NCI-H1417 treated with DMSO at 0.1 percent for 48 hours (cell line): ENCODE data around the gene IL1RAPL2.
"Not testable (repeated sequence)": the region's sequence is repeated elsewhere in the genome, so short reads cannot be mapped to it uniquely, and the experiment has no call there.

Source experiments
- DNase-seq: peaks from one replicate; lab custom pipeline; 2025; lab: John Stamatoyannopoulos, UW

Gene IL1RAPL2

DNA sequence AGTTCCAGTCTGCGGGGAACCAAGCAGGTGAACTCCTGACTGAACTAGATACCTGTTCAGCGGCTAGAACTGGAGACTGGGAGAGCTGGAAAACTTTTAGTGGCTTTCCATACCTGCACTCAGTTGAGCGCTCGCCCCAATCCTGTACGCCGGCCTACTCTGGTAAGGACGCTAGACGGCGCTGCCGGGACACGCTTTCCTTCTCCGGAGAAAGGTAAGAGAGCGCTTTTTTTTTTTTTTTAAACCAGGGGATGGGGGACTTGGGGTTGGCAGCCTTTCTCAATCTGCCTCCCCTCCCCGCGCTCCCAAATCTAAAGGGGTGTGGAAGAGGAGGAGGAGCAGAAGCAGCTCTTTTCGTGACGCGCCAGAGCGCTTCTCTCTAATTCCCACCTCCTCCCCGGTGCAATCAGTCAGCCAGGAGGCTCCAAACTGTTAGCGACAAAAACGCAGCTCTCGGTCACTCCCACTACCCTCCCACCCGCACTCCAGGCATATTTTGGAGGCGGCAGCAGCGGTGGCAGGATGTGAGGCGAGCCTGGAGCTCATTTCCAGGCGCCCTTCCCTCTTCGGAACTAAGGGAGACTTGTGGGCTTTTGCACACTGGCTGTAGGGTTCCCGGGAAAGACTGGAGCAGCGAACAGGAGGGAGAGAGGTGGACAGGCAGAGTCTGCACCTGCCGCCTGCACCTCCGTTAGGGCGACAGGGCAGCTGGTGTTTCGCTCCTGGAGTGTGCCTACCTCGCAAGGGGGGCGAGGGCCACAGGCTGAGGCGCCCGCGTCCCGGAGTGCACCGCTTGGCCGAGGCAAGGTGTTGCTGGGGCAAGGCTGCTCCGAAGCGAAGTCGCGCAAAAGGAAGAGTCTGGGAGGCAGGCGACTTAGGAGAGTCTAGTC lies at the start of gene IL1RAPL2:
TSS of gene IL1RAPL2 (plus strand) at position 409 of the 890 bp plus-strand sequence.
- no peak for DNase-seq

GRCh38 chrX:104522386-104522785 lies 43.6 kb upstream of the IL1RAPL2 start:
- DNase-seq = no peak

DNA sequence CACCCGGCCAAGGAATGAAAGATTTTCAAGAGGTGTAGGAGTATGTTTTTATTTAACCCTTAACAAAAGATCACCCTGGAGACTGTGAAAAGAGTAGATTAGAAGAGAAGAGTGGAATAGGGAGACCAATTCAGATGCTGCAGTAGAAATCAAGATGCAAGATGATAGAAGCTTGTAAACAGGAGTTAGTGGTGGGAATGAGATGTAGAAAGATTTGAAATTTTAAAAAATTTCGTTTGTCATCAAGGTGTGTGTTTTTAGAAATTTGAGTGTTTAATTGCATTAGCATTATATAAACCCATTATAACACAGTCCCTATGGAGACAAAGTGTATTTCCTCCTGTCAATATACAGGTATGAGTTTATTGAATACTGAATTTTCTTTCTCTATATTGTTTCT lies 42.1 kb upstream of the IL1RAPL2 start:
- DNase-seq = no peak

- no peak for DNase-seq
These were observed 26.9 kb upstream of the IL1RAPL2 start for GRCh38 chrX:104539081-104539480.

DNA sequence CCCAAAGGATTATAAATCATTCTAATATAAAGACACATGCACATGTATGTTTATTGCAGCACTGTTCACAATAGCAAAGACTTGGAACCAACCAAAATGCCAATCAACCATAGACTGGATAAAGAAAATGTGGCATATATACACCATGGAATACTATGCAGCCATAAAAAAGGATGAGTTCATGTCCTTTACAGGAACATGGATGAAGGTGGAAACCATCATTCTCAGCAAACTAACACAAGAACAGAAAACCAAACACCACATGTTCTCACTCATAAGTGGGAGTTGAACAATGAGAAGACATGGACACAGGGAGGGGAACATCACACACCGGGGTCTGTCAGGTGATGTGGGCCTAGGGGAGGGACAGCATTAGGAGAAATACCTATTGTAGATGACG lies 23.6 kb upstream of the IL1RAPL2 start:
- not testable (repeated sequence) for DNase-seq

GRCh38 chrX:104564335-104564734 lies 1.7 kb upstream of the IL1RAPL2 start:
- DNase-seq = no peak

DNA sequence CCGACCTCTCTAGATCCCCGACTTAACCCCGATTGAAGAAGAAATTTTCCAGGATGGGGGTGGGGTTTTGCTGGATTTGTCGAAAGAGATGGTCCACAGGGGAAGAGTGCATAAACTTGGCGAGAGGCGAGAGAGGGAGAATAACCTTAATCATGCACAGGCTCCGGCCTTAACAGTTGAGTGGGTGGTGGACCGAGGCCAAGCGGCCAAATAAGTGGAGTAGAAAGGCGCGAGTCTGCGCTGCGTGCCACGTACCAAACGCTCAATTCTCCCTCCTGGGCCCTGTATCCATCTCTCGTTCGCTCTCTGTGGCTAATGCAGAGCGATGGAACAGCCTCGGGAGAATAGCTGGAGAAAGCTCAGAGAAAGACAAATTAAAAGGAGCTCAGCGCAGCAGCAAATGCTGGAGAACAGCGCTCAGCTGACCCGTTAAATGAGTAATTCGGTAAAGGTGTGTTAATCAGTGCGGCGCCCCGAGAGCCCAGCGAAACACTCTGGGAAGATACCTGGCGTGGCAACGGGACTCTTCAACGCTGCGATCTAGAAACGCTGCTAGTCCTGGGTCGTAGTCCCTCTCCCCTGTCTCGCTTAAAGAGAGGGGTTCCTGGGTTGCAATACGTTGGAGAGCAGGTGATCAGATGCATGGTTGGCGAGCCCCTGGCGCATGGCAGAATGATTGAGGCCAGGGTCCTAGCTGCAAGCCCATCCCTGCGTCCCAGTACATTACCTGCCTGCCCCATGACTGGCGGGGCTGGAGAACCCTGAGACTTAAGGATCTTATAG lies 887 bp upstream of the IL1RAPL2 start:
- DNase-seq = no peak

- no peak for DNase-seq
These were observed 892 bp downstream of the IL1RAPL2 start for GRCh38 chrX:104566681-104567501.

DNA sequence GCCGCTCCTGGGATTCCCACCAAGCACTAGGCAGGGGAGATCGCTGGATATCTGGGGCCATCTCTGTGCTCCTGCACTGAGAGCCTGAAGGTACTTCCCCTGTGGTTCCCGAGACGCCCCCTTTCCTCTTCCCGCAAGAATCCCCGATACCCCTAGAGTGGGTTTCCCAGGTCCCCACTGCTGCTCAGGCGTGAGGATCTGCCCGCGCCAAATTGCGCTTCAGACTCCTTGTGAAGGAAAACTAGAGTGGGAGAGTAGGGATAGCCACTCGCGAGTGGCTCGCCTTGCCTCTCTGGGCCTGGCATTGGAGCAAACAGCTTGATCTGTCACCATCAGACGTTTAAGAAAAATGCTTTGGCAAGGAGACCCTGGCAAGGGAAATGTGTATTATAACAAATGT lies 1.5 kb downstream of the IL1RAPL2 start:
- no peak for DNase-seq

- DNase-seq = no peak
These were observed 2.4 kb downstream of the IL1RAPL2 start for GRCh38 chrX:104568304-104568915.

- no peak for DNase-seq
These were observed 52.3 kb downstream of the IL1RAPL2 start for GRCh38 chrX:104618106-104618895.

- DNase-seq = no peak
These were observed 55.8 kb downstream of the IL1RAPL2 start for GRCh38 chrX:104621781-104622180.

DNA sequence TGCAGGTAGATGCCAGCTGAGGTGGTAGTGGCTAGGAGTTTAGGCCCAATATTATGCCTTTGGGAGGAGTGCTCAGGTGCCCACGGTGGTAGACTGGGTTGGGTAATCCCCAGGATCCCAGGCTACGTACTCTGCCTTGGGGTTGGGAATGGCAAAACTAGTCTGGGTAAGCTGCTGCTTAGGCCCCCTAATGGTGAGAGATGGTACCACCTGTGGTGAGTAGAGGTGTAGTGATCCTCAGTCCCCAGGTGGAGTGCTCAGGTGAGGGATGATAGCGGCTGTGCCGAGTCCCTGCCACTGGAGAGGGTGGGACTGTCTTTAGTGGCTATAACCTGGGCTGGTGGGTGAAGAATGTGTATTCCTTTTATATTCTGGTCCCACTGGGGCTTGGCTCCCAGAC lies 75.2 kb downstream of the IL1RAPL2 start:
- DNase-seq = no peak

- DNase-seq = no peak
These were observed 81.1 kb downstream of the IL1RAPL2 start for GRCh38 chrX:104647084-104647483.

DNA sequence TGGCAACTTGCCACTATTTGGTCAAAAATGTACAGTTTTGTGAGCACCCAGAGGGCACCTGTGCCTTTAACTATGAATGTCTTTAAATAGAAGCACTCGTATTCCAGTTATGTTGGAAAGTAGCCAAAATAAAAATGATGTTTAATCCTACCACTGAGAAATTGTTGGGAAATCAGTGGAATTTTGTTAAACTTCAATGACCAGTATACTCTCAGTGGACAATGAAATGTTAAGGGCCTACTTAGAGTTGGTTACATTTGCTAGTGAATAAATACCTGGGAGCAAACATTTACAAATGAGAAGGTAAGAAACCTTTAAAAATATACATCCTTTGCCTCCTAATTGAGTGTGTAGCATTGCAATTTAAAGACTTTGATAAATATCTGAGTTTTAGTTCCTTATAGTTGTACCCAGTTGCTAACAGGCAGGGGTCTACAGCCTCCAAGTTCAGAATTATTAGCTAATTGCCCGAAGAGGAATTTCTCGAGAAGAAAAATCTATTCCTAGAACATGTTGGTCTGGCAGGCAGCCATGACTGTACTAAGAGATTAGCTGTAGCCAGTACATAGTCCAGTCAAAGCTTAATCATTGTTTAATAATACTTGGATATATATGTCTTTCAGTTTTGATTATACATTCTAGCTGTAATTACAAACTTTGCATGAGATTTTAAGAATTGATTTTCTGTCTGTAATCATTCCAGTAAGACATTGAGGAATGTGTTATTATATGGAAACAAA lies 93.2 kb downstream of the IL1RAPL2 start:
- no peak for DNase-seq

- no peak for DNase-seq
These were observed 94.1 kb downstream of the IL1RAPL2 start for GRCh38 chrX:104660092-104660491.

DNA sequence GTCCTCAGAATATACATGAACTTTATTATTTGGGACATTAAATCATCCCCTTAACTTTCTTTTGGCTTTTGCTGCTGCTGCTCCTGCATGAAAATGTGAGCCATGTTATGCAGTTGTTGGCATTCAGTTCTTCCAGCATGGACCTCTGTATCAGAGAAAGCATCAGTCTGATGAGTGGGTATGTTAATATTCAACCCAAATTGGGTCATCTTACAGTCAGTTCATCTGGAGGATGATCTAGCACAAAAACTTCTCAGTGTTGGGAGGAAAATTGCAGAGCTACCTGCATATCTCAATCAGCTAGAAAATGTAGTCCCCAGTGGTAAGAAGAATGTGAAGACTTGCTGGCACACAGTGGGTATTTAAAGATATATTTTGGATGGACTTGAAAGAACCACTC lies 96.7 kb downstream of the IL1RAPL2 start:
- DNase-seq = no peak

DNA sequence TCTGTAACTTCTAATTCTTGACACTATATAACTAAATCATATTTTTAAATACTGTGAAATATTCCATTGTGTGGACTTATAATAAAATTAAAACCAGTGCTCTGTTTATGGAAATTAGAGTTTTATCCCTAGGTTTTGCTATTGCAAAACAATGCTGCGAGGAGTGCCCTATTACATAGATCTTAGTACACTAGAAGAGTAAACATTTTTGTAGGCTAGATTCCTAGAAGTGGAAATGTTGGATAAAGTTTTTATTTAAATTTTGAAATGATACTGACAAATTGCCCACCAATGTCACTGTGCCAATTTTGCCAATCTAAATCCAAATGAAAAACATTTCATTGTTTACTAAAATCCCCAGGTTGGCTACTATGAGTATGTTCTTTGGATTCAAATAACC lies 99.7 kb downstream of the IL1RAPL2 start:
- DNase-seq = no peak

- no peak for DNase-seq
These were observed 102.6 kb downstream of the IL1RAPL2 start for GRCh38 chrX:104668550-104668949.

- no peak for DNase-seq
These were observed 103.1 kb downstream of the IL1RAPL2 start for GRCh38 chrX:104669063-104669462.
